Suppressor macrophage (primary cell): ENCODE data around the gene CBX7.

Source experiments
- DNase-seq, 4 experiments: peaks; one replicate each; pipeline ENCODE4 v3.0.0-alpha.2; 2020 to 2022

The CBX7 gene

GRCh38 chr22:39091126-39092081 lies 61.1 kb downstream of the CBX7 start:
- DNase-seq, result no peak

- DNase-seq, result no peak
Measured at GRCh38 chr22:39090426-39091064, 61.9 kb downstream of the CBX7 start.

GRCh38 chr22:39089928-39090327 lies 62.6 kb downstream of the CBX7 start:
- no peak for DNase-seq

GRCh38 chr22:39088685-39089032 lies 63.8 kb downstream of the CBX7 start:
- no peak for DNase-seq

DNA sequence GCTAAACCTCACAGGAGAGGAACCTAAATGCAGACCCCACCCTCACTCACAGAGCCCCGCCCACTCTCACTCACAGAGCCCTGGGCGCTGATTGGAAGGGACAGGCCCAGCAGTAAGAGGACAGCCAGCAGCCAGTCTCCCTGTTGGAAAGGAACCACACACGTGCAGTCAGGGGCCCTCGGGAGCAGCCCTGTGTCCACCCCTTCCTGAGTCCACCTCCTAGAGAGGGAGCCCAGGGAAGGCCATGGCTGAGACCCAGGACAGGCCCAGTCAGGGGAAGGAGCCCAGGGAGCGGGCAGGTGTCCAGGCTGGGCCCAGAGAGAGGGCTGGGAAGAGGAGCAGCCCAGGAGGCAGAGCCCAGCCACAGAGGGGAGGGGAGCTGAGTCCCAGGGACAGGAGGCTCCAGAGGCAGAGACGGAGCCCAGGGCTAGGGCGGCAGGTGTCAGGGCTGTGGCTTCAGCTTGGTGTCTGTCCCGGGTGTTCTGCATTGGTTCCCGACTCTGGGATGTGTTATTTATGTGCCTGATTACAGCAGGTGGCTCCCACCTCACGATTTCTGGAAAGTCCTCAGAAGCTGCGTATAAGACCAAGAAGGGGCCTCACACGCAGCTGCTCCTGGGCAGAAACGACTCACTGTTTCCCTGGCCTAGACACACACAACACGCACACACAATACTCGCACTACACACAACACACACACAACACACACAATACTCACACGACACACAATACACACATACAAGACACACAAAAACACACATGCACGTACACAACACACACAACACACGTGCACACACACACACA lies 64.4 kb downstream of the CBX7 start:
- DNase-seq, result no peak

- DNase-seq, result no peak
Measured at GRCh38 chr22:39087098-39087497, 65.4 kb downstream of the CBX7 start.

DNA sequence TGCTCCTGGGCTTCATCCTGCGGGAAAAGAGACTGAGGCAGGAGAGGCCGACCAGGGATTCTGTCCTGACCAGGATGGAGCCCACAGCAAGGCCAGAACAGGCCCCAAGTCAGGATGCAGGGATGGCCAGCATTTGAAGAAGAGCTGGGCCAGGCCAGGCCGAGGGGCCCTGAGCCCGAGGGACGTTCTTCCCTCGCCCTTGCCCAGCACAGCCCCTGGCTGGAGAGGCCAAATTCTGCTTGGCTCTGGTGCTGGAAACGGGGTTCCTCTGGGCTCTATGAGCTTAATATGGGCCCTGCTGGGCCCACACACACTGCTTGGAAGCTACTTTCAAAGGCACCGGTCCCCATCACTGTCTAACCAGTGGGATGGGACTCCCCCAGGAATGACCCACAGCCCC lies 67.8 kb downstream of the CBX7 start:
- no peak for DNase-seq

DNA sequence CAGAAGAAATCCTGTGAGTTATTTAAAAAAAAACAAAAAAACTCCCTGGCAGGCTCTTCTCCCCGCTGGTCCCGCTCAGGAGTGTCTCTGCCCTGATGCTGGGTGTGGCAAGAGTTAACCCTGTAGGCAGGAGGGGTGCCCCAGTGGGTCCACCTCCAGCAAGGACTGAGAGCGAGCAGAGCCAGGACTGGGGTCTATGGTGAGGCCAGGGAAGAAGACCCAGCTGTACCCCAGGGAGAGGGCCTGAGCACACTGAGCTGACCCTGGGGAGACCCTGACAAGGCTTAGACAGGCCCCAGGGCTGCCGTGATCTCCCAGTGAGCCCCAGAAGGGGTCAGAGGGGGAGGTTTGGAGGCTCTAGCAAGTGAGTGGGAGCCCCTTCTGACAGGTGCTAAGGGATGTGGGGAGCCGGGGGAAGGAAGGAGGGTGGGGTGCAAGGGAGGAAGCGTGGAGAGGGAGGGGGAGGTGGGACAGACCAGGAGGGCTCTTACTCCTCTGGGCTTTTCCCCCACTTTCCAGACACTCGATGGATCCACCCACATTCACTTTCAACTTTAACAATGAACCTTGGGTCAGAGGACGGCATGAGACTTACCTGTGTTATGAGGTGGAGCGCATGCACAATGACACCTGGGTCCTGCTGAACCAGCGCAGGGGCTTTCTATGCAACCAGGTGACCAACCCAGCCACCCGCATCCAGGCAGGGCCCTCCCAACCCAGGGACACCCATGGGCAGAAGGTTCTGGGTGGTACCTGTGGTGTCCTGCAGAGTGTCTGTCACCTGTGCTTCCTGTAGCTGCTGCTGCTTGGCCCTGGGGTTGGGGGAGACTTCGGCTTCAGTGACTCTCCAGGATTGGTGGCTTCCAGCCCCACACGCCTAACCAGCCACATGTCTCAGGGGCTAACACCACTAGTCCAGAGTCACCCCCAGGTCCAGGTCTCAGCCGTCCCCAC lies 69.0 kb downstream of the CBX7 start:
- no peak for DNase-seq

DNA sequence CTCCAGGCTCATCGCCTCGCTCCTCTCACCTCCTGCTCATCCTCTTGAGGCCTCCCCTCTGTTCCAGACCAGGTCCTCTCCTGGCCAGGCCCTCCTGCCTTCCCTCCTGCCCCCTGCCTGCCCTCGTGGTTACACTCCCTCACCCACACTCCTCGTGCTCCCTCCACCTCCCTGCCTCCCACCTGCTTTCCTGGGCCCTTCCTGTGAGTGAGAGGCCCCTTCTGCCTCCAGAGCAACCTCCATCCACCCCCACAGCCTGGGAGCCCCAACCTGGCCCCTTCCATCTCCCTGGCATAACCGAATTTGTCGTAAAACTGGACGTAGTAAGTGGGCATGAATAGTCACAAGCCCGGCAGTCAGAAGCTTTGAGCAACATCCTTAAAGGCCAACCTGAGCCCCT lies 70.9 kb downstream of the CBX7 start:
- DNase-seq, result no peak

DNA sequence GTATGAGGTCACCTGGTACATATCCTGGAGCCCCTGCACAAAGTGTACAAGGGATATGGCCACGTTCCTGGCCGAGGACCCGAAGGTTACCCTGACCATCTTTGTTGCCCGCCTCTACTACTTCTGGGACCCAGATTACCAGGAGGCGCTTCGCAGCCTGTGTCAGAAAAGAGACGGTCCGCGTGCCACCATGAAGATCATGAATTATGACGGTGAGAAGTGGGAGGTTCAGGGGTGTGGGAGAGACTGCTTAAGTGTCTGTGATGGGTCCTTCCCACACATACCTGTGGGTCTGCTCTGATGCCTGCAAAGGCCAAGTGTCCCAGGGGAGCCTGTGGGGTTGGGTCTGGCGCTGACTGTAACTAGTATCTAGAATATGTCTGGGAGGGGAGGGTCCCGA lies 71.5 kb downstream of the CBX7 start:
- no peak for DNase-seq
